Measurements from ENCODE around the gene SLC25A11.

Gene SLC25A11

GRCh38 chr17:4895121-4895520 lies 44.7 kb downstream of the SLC25A11 start:
- no peak for DNase-seq (ENCODE audit: low read depth)

GRCh38 chr17:4893721-4894560 lies 45.9 kb downstream of the SLC25A11 start:
- no peak for DNase-seq (ENCODE audit: low read depth)

- DNase-seq (ENCODE audit: low read depth), result no peak
Observed at GRCh38 chr17:4893272-4893671, 46.6 kb downstream of the SLC25A11 start.

- no peak for DNase-seq (ENCODE audit: low read depth)
Observed at GRCh38 chr17:4892499-4893221, 47.2 kb downstream of the SLC25A11 start.

GRCh38 chr17:4891411-4892410 lies 48.1 kb downstream of the SLC25A11 start:
- no peak for DNase-seq (ENCODE audit: low read depth)

GRCh38 chr17:4887581-4887980 lies 52.3 kb downstream of the SLC25A11 start:
- DNase-seq (ENCODE audit: low read depth), result no peak
